ENCODE results near the gene C16orf95. TPM values are rescaled to one million over a fixed set of nuclear protein-coding genes. Genes with fewer than 3 reads are reported as not detected.

The C16orf95 gene
- total and polyA plus RNA-seq, 4 donors = 2.0 to 6.2 (median 4.6) TPM

DNA sequence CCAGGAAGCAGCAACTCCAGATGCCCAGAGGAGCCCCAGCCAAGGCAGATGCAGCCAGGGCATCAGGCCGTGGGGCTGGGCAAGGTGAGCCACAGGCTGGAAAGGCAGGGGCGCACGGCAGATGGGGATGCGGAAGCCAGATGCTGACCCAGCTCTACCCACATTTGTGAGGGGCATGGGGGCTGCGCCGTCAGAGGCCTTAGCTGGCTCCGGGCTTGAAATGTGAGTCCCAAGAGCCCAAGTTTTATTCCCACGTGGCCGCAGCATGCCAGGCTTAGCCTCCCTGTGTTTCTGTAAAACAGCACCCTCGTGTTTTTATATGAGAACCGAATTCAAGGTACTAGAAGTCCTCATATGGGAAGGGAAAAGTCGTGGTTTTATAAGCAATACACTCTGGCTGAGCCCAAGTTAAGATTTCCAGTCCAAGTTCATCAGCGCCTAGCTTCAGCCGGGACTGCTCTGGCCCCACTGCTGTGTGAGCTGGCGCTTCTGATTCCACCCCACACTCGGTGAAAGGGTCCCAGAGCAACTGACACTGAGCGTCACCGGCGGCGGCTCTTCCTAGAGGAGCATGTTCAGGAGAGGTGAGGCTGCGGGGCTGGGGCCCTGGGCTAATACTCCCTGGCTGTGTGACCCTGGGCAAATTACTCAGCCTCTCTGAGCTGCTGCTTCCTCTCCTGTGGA is 6.7 kb upstream of the C16orf95 start:
- WGBS = 91% methylated on average over 21 of the region's 21 CpGs
- no peaks in the 10 kb centered on the region for H3K9me3 ChIP-seq (ENCODE audit: control insufficient read depth in 4 of 4, low read length in 3 of 4)
- peaks cover 0 to 3% (median under 1%) of the 10 kb centered on the region in 4 donors for H3K4me1 ChIP-seq (ENCODE audit: control insufficient read depth in 4 of 4, insufficient read depth in 4 of 4, low read length in 3 of 4)
- no peak for TF ChIP-seq HNF4G (IDR thresholded peaks at IDR 0.05)
- no peak for TF ChIP-seq SP1 (IDR thresholded peaks at IDR 0.05)
- no peak for TF ChIP-seq FOXA1 (IDR thresholded peaks at IDR 0.05)
- no peak overlapping the region for H3K4me3 ChIP-seq (ENCODE audit: low read depth in 1 of 3, low read length in 3 of 3)
- H3K27ac ChIP-seq (ENCODE audit: low read depth in 1 of 2, low read length in 2 of 2) = no peak overlapping the region
- H3K9ac ChIP-seq (ENCODE audit: low read depth in 1 of 2, low read length in 2 of 2) = no peak overlapping the region
- peaks cover 0 to 8% (median 0%) of the 10 kb centered on the region in 4 donors for H3K36me3 ChIP-seq (ENCODE audit: control insufficient read depth in 4 of 4, insufficient read depth in 3 of 4, low read depth in 1 of 4, low read length in 3 of 4)
- DNase-seq (ENCODE audit: low spot score) = no peak
- no peaks in the 10 kb centered on the region for H3K27me3 ChIP-seq (ENCODE audit: control insufficient read depth in 4 of 4, insufficient read depth in 4 of 4, low read length in 3 of 4)

DNA sequence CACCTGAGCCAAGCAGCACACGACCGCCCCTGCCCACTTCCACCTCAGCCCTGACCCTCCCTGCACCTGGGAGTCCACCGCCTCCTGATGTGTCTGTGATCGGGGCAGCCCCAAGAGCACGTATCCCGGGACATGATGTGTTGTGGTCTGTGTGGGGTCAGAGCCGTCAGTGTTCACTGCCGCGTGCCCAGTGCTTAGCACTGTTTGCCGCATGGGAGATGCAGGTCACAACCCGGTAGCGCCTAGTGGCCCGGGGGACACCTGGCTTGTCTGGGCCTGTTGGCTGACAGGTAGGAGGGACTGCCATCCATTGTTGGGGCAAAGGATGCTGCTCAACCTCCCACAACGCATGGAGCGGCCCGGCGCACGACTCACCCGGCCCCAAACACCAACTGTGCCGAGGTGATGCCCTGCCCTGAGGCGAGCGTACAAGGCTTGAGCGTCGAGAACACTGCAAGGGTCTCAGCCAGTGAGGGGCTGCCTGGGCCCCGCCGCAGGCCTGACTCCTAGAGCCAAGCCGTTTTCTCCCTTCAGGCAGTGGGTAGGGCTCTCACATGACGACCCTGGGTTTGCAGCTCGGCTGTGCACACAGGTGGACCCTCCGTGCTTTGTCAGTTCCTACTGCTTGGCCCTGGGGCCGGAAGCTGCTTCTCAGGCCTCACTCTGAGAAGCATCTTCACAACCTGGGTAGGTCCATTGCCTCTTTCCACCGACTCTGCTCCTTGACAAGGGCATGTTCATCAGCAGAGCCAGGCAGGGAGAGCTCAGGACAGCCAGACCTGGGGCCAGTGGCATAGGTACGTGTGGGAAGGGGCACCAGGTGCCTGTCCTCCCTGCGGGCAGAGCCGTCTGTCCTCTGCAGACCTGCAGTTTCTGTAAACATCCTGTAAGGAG is 5.9 kb upstream of the C16orf95 start:
- Histone ChIP-seq H3K4me3 (ENCODE audit: low read depth in 1 of 3, low read length in 3 of 3) (no peak overlapping the region), H3K27me3 (ENCODE audit: control insufficient read depth in 4 of 4, insufficient read depth in 4 of 4, low read length in 3 of 4) (no peaks in the 10 kb centered on the region), H3K36me3 (ENCODE audit: control insufficient read depth in 4 of 4, insufficient read depth in 3 of 4, low read depth in 1 of 4, low read length in 3 of 4) (peaks cover 0 to 2% (median 0%) of the 10 kb centered on the region in 4 donors), H3K9ac (ENCODE audit: low read depth in 1 of 2, low read length in 2 of 2) (no peak overlapping the region), H3K9me3 (ENCODE audit: control insufficient read depth in 4 of 4, low read length in 3 of 4) (no peaks in the 10 kb centered on the region), H3K4me1 (ENCODE audit: control insufficient read depth in 4 of 4, insufficient read depth in 4 of 4, low read length in 3 of 4) (peaks cover 2 to 11% (median 8%) of the 10 kb centered on the region in 4 donors), H3K27ac (ENCODE audit: low read depth in 1 of 2, low read length in 2 of 2) (no peak overlapping the region)
- no peak for DNase-seq (ENCODE audit: low spot score)
- TF ChIP-seq EGR1 (IDR thresholded peaks at IDR 0.05; ENCODE audit: low read depth in 2 of 2) = no peak
- TF ChIP-seq FOXA1 (IDR thresholded peaks at IDR 0.05) = no peak
- TF ChIP-seq HNF4A (conservative IDR thresholded peaks at IDR 0.05) = no peak
- no peak for TF ChIP-seq YY1 (IDR thresholded peaks at IDR 0.05)
- TF ChIP-seq RAD21 (IDR thresholded peaks at IDR 0.05) = no peak
- 93% methylated on average over 35 of the region's 35 CpGs for WGBS

DNA sequence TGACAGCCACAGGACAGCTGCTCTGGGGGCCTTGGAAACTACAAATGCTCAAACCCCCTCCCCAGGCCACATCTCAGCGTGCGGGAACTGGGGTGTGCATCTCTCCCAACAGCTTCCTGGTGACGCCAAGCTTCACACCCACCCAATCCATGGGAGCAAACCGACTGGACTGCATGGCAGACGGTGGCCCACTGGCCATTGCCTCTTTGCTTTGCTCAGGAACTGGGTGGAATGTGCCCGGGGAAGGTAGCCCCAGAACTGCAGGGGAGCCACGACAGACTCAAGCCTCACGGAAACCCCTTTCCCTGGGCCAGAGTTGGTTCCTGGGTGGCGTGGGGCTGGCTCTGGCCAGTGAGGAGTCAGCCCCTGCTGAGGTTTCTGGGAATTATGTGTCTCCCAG is 5.2 kb upstream of the C16orf95 start:
- H3K9ac ChIP-seq (ENCODE audit: low read depth in 1 of 2, low read length in 2 of 2) = no peak overlapping the region
- no peak for DNase-seq (ENCODE audit: low spot score)
- H3K9me3 ChIP-seq (ENCODE audit: control insufficient read depth in 4 of 4, low read length in 3 of 4) = no peaks in the 10 kb centered on the region
- no peak overlapping the region for H3K27ac ChIP-seq (ENCODE audit: low read depth in 1 of 2, low read length in 2 of 2)
- WGBS = 92% methylated on average over 9 of the region's 9 CpGs
- H3K36me3 ChIP-seq (ENCODE audit: control insufficient read depth in 4 of 4, insufficient read depth in 3 of 4, low read depth in 1 of 4, low read length in 3 of 4) = no peaks in the 10 kb centered on the region
- TF ChIP-seq TAF1 (conservative IDR thresholded peaks at IDR 0.05) (no peak), RXRA (IDR thresholded peaks at IDR 0.05) (no peak), SP1 (IDR thresholded peaks at IDR 0.05) (no peak), JUND (IDR thresholded peaks at IDR 0.05) (no peak), FOXA2 (IDR thresholded peaks at IDR 0.05) (no peak), HNF4A (conservative IDR thresholded peaks at IDR 0.05) (no peak), EGR1 (IDR thresholded peaks at IDR 0.05; ENCODE audit: low read depth in 2 of 2) (no peak), FOXA1 (IDR thresholded peaks at IDR 0.05) (no peak), NR2F2 (IDR thresholded peaks at IDR 0.05) (no peak), HNF4G (IDR thresholded peaks at IDR 0.05) (no peak), RAD21 (IDR thresholded peaks at IDR 0.05) (no peak)
- TF ChIP-seq, protein P1, sequence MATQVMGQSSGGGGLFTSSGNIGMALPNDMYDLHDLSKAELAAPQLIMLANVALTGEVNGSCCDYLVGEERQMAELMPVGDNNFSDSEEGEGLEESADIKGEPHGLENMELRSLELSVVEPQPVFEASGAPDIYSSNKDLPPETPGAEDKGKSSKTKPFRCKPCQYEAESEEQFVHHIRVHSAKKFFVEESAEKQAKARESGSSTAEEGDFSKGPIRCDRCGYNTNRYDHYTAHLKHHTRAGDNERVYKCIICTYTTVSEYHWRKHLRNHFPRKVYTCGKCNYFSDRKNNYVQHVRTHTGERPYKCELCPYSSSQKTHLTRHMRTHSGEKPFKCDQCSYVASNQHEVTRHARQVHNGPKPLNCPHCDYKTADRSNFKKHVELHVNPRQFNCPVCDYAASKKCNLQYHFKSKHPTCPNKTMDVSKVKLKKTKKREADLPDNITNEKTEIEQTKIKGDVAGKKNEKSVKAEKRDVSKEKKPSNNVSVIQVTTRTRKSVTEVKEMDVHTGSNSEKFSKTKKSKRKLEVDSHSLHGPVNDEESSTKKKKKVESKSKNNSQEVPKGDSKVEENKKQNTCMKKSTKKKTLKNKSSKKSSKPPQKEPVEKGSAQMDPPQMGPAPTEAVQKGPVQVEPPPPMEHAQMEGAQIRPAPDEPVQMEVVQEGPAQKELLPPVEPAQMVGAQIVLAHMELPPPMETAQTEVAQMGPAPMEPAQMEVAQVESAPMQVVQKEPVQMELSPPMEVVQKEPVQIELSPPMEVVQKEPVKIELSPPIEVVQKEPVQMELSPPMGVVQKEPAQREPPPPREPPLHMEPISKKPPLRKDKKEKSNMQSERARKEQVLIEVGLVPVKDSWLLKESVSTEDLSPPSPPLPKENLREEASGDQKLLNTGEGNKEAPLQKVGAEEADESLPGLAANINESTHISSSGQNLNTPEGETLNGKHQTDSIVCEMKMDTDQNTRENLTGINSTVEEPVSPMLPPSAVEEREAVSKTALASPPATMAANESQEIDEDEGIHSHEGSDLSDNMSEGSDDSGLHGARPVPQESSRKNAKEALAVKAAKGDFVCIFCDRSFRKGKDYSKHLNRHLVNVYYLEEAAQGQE (IDR thresholded peaks at IDR 0.05) = no peak
- TF ChIP-seq, protein P2, sequence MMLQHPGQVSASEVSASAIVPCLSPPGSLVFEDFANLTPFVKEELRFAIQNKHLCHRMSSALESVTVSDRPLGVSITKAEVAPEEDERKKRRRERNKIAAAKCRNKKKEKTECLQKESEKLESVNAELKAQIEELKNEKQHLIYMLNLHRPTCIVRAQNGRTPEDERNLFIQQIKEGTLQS (IDR thresholded peaks at IDR 0.05) = no peak
- TF ChIP-seq, protein P3, sequence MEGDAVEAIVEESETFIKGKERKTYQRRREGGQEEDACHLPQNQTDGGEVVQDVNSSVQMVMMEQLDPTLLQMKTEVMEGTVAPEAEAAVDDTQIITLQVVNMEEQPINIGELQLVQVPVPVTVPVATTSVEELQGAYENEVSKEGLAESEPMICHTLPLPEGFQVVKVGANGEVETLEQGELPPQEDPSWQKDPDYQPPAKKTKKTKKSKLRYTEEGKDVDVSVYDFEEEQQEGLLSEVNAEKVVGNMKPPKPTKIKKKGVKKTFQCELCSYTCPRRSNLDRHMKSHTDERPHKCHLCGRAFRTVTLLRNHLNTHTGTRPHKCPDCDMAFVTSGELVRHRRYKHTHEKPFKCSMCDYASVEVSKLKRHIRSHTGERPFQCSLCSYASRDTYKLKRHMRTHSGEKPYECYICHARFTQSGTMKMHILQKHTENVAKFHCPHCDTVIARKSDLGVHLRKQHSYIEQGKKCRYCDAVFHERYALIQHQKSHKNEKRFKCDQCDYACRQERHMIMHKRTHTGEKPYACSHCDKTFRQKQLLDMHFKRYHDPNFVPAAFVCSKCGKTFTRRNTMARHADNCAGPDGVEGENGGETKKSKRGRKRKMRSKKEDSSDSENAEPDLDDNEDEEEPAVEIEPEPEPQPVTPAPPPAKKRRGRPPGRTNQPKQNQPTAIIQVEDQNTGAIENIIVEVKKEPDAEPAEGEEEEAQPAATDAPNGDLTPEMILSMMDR (IDR thresholded peaks at IDR 0.05; ENCODE audit: low read depth, low read length, missing input control) = no peak
- TF ChIP-seq, protein P4, sequence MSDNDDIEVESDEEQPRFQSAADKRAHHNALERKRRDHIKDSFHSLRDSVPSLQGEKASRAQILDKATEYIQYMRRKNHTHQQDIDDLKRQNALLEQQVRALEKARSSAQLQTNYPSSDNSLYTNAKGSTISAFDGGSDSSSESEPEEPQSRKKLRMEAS (IDR thresholded peaks at IDR 0.05) = no peak
- TF ChIP-seq, protein P5, sequence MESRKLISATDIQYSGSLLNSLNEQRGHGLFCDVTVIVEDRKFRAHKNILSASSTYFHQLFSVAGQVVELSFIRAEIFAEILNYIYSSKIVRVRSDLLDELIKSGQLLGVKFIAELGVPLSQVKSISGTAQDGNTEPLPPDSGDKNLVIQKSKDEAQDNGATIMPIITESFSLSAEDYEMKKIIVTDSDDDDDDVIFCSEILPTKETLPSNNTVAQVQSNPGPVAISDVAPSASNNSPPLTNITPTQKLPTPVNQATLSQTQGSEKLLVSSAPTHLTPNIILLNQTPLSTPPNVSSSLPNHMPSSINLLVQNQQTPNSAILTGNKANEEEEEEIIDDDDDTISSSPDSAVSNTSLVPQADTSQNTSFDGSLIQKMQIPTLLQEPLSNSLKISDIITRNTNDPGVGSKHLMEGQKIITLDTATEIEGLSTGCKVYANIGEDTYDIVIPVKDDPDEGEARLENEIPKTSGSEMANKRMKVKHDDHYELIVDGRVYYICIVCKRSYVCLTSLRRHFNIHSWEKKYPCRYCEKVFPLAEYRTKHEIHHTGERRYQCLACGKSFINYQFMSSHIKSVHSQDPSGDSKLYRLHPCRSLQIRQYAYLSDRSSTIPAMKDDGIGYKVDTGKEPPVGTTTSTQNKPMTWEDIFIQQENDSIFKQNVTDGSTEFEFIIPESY (IDR thresholded peaks at IDR 0.05) = no peak
- H3K4me1 ChIP-seq (ENCODE audit: control insufficient read depth in 4 of 4, insufficient read depth in 4 of 4, low read length in 3 of 4) = peaks cover 2 to 14% (median 11%) of the 10 kb centered on the region in 4 donors
- H3K4me3 ChIP-seq (ENCODE audit: low read depth in 1 of 3, low read length in 3 of 3) = no peak overlapping the region
- H3K27me3 ChIP-seq (ENCODE audit: control insufficient read depth in 4 of 4, insufficient read depth in 4 of 4, low read length in 3 of 4) = no peaks in the 10 kb centered on the region

All from liver (tissue), 9 donors.